GM06990 (cell line): ENCODE data around the gene NUTM2B.
"Not testable (repeated sequence)": the region's sequence is repeated elsewhere in the genome, so short reads cannot be mapped to it uniquely, and the experiment has no call there.

Source experiments
- DNase-seq: peaks from one replicate; pipeline ENCODE4 v3.0.0-alpha.2; 2011; ENCODE audit not compliant: insufficient read length; ENCODE audit errors: extremely low read depth
- H3K27me3 ChIP-seq: replicated peaks from 2 replicates; pipeline ENCODE4 v1.6.0; 2011; ENCODE audit warnings: low read length; ENCODE audit not compliant: control insufficient read depth, insufficient read depth
- H3K36me3 ChIP-seq: 2 replicates; pipeline ENCODE4 v1.5.1; 2011; ENCODE audit warnings: low read length; ENCODE audit not compliant: control insufficient read depth, insufficient read depth
- H3K4me3 ChIP-seq: replicated peaks from 2 replicates; pipeline ENCODE4 v1.5.1; 2011; ENCODE audit warnings: low read depth, mild to moderate bottlenecking, control low read depth, low read length
- CTCF ChIP-seq: IDR thresholded peaks from 2 replicates; pipeline ENCODE4 v1.5.1; 2011; ENCODE audit warnings: low read length, control low read depth, mild to moderate bottlenecking, inconsistent platforms; ENCODE audit not compliant: insufficient read depth, poor library complexity, severe bottlenecking

The NUTM2B gene

GRCh38 chr10:79697141-79697540 is 5.9 kb upstream of the NUTM2B start:
- H3K27me3 ChIP-seq, H3K36me3 ChIP-seq, DNase-seq, H3K4me3 ChIP-seq: not testable (repeated sequence)

GRCh38 chr10:79700381-79700944 is 2.6 kb upstream of the NUTM2B start:
- not testable (repeated sequence) for H3K36me3 ChIP-seq, H3K4me3 ChIP-seq, DNase-seq, H3K27me3 ChIP-seq

- H3K4me3 ChIP-seq, DNase-seq, H3K36me3 ChIP-seq, H3K27me3 ChIP-seq: not testable (repeated sequence)
These were observed 4.0 kb downstream of the NUTM2B start for GRCh38 chr10:79707017-79707416.

- H3K4me3 ChIP-seq, DNase-seq, H3K27me3 ChIP-seq, H3K36me3 ChIP-seq: not testable (repeated sequence)
These were observed 11.9 kb downstream of the NUTM2B start for GRCh38 chr10:79714976-79715375.

GRCh38 chr10:79716917-79717579 is 14.0 kb downstream of the NUTM2B start:
- DNase-seq, H3K4me3 ChIP-seq, H3K36me3 ChIP-seq, H3K27me3 ChIP-seq: not testable (repeated sequence)

GRCh38 chr10:79720000-79720399 is 17.0 kb downstream of the NUTM2B start:
- DNase-seq, H3K36me3 ChIP-seq, H3K4me3 ChIP-seq, H3K27me3 ChIP-seq: not testable (repeated sequence)

- not testable (repeated sequence) for H3K36me3 ChIP-seq, H3K27me3 ChIP-seq, DNase-seq, H3K4me3 ChIP-seq
These were observed 23.6 kb downstream of the NUTM2B start for GRCh38 chr10:79726620-79727019.

GRCh38 chr10:79744844-79745243 is 41.8 kb downstream of the NUTM2B start:
- H3K36me3 ChIP-seq, DNase-seq, H3K4me3 ChIP-seq, H3K27me3 ChIP-seq: not testable (repeated sequence)

- DNase-seq, H3K36me3 ChIP-seq, H3K27me3 ChIP-seq, H3K4me3 ChIP-seq: not testable (repeated sequence)
These were observed 45.5 kb downstream of the NUTM2B start for GRCh38 chr10:79748510-79748909.

- H3K36me3 ChIP-seq, DNase-seq: not testable (repeated sequence)
These were observed 50.6 kb downstream of the NUTM2B start for GRCh38 chr10:79753601-79754000.

GRCh38 chr10:79758297-79758993 is 55.4 kb downstream of the NUTM2B start:
- not testable (repeated sequence) for H3K27me3 ChIP-seq, H3K4me3 ChIP-seq, H3K36me3 ChIP-seq, DNase-seq
- TF ChIP-seq CTCF, result peak; percentile 8

More at GRCh38 chr10:79753601-79754000, 50.6 kb downstream of the NUTM2B start:
- H3K4me3 ChIP-seq, H3K27me3 ChIP-seq: not testable (repeated sequence)
